GM06990 (cell line): ENCODE results near the gene GHR.

Experiments
- DNase-seq: peaks from one replicate; pipeline ENCODE4 v3.0.0-alpha.2; 2011; ENCODE audit not compliant: insufficient read length; ENCODE audit errors: extremely low read depth
- H3K27me3 ChIP-seq: replicated peaks from 2 replicates; pipeline ENCODE4 v1.6.0; 2011; ENCODE audit warnings: low read length; ENCODE audit not compliant: control insufficient read depth, insufficient read depth
- H3K36me3 ChIP-seq: 2 replicates; pipeline ENCODE4 v1.5.1; 2011; ENCODE audit warnings: low read length; ENCODE audit not compliant: control insufficient read depth, insufficient read depth
- H3K4me3 ChIP-seq: replicated peaks from 2 replicates; pipeline ENCODE4 v1.5.1; 2011; ENCODE audit warnings: low read depth, mild to moderate bottlenecking, control low read depth, low read length
- TF ChIP-seq, protein P1 (sequence below): IDR thresholded peaks from 2 replicates; pipeline ENCODE4 v1.5.1; 2011; ENCODE audit warnings: low read length, control low read depth, mild to moderate bottlenecking, inconsistent platforms; ENCODE audit not compliant: insufficient read depth, poor library complexity, severe bottlenecking

The GHR gene

DNA sequence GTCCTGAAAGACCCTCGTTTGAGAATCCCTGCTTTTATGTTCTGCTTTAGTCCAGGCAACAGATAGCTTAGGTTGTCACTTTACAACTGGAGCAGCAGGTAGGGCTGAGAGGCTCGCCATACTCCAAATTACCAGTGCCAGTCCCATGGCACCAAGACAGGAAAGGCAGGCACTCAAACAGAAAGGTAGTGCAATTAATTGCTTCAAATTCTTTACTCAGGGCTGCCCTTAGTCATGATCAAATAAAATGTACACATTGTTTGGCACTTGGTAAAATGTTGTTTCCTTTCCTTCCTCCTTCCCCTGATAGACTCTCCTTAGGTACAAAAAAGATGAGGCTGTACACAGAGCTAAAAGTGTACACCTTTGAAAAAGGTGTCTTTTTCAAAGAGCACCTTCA lies 217.6 kb downstream of the GHR start:
- no peak overlapping the region for H3K4me3 ChIP-seq
- no peaks in the 10 kb centered on the region for H3K36me3 ChIP-seq
- no peak for DNase-seq
- TF ChIP-seq, protein P1, sequence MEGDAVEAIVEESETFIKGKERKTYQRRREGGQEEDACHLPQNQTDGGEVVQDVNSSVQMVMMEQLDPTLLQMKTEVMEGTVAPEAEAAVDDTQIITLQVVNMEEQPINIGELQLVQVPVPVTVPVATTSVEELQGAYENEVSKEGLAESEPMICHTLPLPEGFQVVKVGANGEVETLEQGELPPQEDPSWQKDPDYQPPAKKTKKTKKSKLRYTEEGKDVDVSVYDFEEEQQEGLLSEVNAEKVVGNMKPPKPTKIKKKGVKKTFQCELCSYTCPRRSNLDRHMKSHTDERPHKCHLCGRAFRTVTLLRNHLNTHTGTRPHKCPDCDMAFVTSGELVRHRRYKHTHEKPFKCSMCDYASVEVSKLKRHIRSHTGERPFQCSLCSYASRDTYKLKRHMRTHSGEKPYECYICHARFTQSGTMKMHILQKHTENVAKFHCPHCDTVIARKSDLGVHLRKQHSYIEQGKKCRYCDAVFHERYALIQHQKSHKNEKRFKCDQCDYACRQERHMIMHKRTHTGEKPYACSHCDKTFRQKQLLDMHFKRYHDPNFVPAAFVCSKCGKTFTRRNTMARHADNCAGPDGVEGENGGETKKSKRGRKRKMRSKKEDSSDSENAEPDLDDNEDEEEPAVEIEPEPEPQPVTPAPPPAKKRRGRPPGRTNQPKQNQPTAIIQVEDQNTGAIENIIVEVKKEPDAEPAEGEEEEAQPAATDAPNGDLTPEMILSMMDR = no peak
- no peaks in the 10 kb centered on the region for H3K27me3 ChIP-seq

GRCh38 chr5:42641336-42642005 lies 218.2 kb downstream of the GHR start:
- DNase-seq = no peak
- H3K27me3 ChIP-seq = no peaks in the 10 kb centered on the region
- H3K4me3 ChIP-seq = no peak overlapping the region
- TF ChIP-seq, protein P1 = no peak
- H3K36me3 ChIP-seq = no peaks in the 10 kb centered on the region

GRCh38 chr5:42642006-42642405 lies 218.8 kb downstream of the GHR start:
- DNase-seq = no peak
- no peaks in the 10 kb centered on the region for H3K36me3 ChIP-seq
- H3K4me3 ChIP-seq = no peak overlapping the region
- TF ChIP-seq, protein P1 = no peak
- H3K27me3 ChIP-seq = no peaks in the 10 kb centered on the region

- no peak for DNase-seq
- TF ChIP-seq, protein P1 = no peak
- Histone ChIP-seq H3K36me3 (no peaks in the 10 kb centered on the region), H3K4me3 (no peak overlapping the region), H3K27me3 (no peaks in the 10 kb centered on the region)
Observed at GRCh38 chr5:42643360-42643759, 220.1 kb downstream of the GHR start.

DNA sequence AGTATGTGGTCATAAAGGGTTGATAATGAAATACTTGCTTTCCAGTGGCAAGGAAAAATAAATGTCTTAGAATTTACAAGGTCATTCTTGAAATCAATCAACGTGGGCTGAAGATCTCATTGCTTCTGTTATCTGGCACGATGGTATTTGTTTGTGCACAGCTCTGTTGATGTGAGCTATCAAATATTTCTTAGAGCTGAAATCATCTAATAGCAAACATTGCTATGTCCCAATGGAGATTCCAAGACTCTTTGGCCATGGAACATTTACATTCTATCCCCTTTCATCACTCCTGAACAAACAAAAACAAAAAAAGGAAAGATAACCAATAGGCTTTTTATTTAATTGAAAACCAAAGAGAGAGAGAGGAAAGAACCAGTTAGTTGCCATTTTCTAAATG lies 221.9 kb downstream of the GHR start:
- TF ChIP-seq, protein P1 = no peak
- no peak overlapping the region for H3K4me3 ChIP-seq
- H3K36me3 ChIP-seq = no peaks in the 10 kb centered on the region
- no peak for DNase-seq
- no peaks in the 10 kb centered on the region for H3K27me3 ChIP-seq

GRCh38 chr5:42648036-42648435 lies 224.8 kb downstream of the GHR start:
- no peak overlapping the region for H3K4me3 ChIP-seq

More at GRCh38 chr5:42648036-42648435, 224.8 kb downstream of the GHR start:
- DNase-seq = no peak
- no peaks in the 10 kb centered on the region for H3K36me3 ChIP-seq
- no peaks in the 10 kb centered on the region for H3K27me3 ChIP-seq
- TF ChIP-seq, protein P1 = no peak
